Aorta (tissue), 5 donors: ENCODE measurements around the gene HLA-F. TPM values are rescaled to one million over a fixed set of nuclear protein-coding genes. Genes with fewer than 3 reads are reported as not detected.

Experiments used
- ATAC-seq: fragments of 200-7000 bp; cut with Tn5 transposase; one replicate; pipeline ENCODE4 v1.9.1; 2022; ENCODE audit warnings: moderate library complexity; ENCODE audit not compliant: low FRiP score
- DNase-seq, 2 donors: peaks; one replicate each; pipeline ENCODE4 v3.0.0-alpha.2; 2020
- H3K27ac ChIP-seq, 2 donors: one replicate each; pipeline ENCODE4 v1.5.1; 2013; ENCODE audit warnings: low read length in 2 of 2, mild to moderate bottlenecking in 2 of 2, moderate library complexity in 2 of 2, control low read depth in 1 of 2, inconsistent platforms in 1 of 2, low read depth in 1 of 2
- H3K27me3 ChIP-seq, 2 donors: one replicate each; pipeline ENCODE4 v1.6.1; 2013; ENCODE audit warnings: control low read depth in 1 of 2, low read length in 1 of 2, mild to moderate bottlenecking in 1 of 2, moderate library complexity in 1 of 2; ENCODE audit not compliant: insufficient read depth in 2 of 2, control insufficient read depth in 1 of 2
- H3K36me3 ChIP-seq, 2 donors: one replicate each; pipeline ENCODE4 v1.6.1; 2013; ENCODE audit warnings: control low read depth in 1 of 2, low read length in 1 of 2, mild to moderate bottlenecking in 1 of 2; ENCODE audit not compliant: insufficient read depth in 2 of 2, control insufficient read depth in 1 of 2
- H3K4me1 ChIP-seq, 2 donors: one replicate each; pipeline ENCODE4 v1.6.1; 2013; ENCODE audit warnings: low read length in 2 of 2, control low read depth in 1 of 2, mild to moderate bottlenecking in 1 of 2, moderate library complexity in 1 of 2; ENCODE audit not compliant: insufficient read depth in 2 of 2, control insufficient read depth in 1 of 2
- H3K4me3 ChIP-seq, 2 donors: one replicate each; pipeline ENCODE4 v1.5.1; 2013; ENCODE audit warnings: low read length in 2 of 2, control low read depth in 1 of 2, mild to moderate bottlenecking in 1 of 2
- H3K9me3 ChIP-seq: one replicate; pipeline ENCODE4 v1.6.1; 2013; ENCODE audit warnings: mild to moderate bottlenecking, low read length; ENCODE audit not compliant: control insufficient read depth
- WGBS, 2 donors: extraction: QIAGEN DNeasy Blood & Tissue Kit; methylation state at CpG; one replicate each; pipeline ENCODE4 v1.1.7; 2013; 5-methylcytosine and 5-hydroxymethylcytosine counted together
- intact Hi-C, 2 donors: fragments of 100-400 bp; cut with DNase I; formaldehyde crosslinking; loops; one replicate each; pipeline versions ENCODE4 v1.14.2 to v1.15.0; 2022
- polyA plus RNA-seq, 2 donors: library from polyadenylated mRNA; stranded (reverse); fragments of 200-250 nt; gene quantifications; one replicate each; pipeline ENCODE4 v1.2.3, GENCODE V29; 2013
- total RNA-seq, 2 donors: library from RNA; stranded (reverse); fragmentation: NEBNext Ultra II Directional; extraction: Animal tissue kit (Norgen Biotek cat#: 25700); gene quantifications; one replicate each; pipeline ENCODE4 v1.2.1, GENCODE V29; 2021
- donor health status: healthy with polysubstance abuse.
- donor health status: Bipolar disorder and iron deficiency.
- donor health status: DM: no; HTN: no; CAD: no.
- donor health status: DM: no; HTN: no; CAD: no.
- donor health status: DM: yes; HTN: yes; CAD: no.

Gene HLA-F
- total and polyA plus RNA-seq, 4 donors = 34.2 to 153 (median 107) TPM

GRCh38 chr6:29762051-29762450 is 38.8 kb downstream of the HLA-F start:
- intact Hi-C loops = no loop called here
- WGBS, 2 donors = 43 to 45% methylated on average over 4 of the region's 4 CpGs
- Histone ChIP-seq H3K4me3 (no peak overlapping the region), H3K27me3 (no peaks in the 10 kb centered on the region), H3K4me1 (no peaks in the 10 kb centered on the region), H3K9me3 (no peaks in the 10 kb centered on the region), H3K27ac (no peak overlapping the region), H3K36me3 (no peaks in the 10 kb centered on the region)
- ATAC-seq = no peak
- no peak for DNase-seq

GRCh38 chr6:29762781-29763214 is 39.6 kb downstream of the HLA-F start:
- Histone ChIP-seq H3K9me3 (no peaks in the 10 kb centered on the region), H3K27me3 (no peaks in the 10 kb centered on the region), H3K27ac (no peak overlapping the region), H3K36me3 (no peaks in the 10 kb centered on the region), H3K4me3 (no peak overlapping the region), H3K4me1 (no peaks in the 10 kb centered on the region)
- WGBS, 2 donors = 5 to 6% methylated on average over 2 of the region's 2 CpGs
- intact Hi-C loops = no loop called here
- peak; percentile 43 for ATAC-seq
- DNase-seq = no peak

- ATAC-seq (peak; percentile 53), DNase-seq (peak in 1 of 2 donors; percentile 56)
- Histone ChIP-seq H3K36me3 (no peaks in the 10 kb centered on the region), H3K9me3 (no peaks in the 10 kb centered on the region), H3K27me3 (no peaks in the 10 kb centered on the region), H3K4me3 (no peak overlapping the region), H3K4me1 (no peaks in the 10 kb centered on the region), H3K27ac (no peak overlapping the region)
- intact Hi-C loops = no loop called here
- WGBS, 2 donors = 15 to 25% methylated on average over 2 of the region's 2 CpGs
These were observed 40.5 kb downstream of the HLA-F start for GRCh38 chr6:29763491-29764289.

GRCh38 chr6:29764422-29765196 is 41.4 kb downstream of the HLA-F start:
- Histone ChIP-seq H3K4me1 (no peaks in the 10 kb centered on the region), H3K4me3 (no peak overlapping the region), H3K9me3 (no peaks in the 10 kb centered on the region), H3K27ac (no peak overlapping the region), H3K27me3 (no peaks in the 10 kb centered on the region), H3K36me3 (no peaks in the 10 kb centered on the region)
- no peak for ATAC-seq
- 74 to 82% methylated on average over 2 of the region's 2 CpGs for WGBS, 2 donors
- intact Hi-C loops = no loop called here
- DNase-seq = no peak

- DNase-seq (no peak), ATAC-seq (no peak)
- Histone ChIP-seq H3K27me3 (no peaks in the 10 kb centered on the region), H3K4me3 (no peak overlapping the region), H3K9me3 (no peaks in the 10 kb centered on the region), H3K27ac (no peak overlapping the region), H3K36me3 (no peaks in the 10 kb centered on the region), H3K4me1 (no peaks in the 10 kb centered on the region)
- intact Hi-C loops = no loop called here
- WGBS, 2 donors = 67 to 73% methylated on average over 3 of the region's 3 CpGs
These were observed 46.1 kb downstream of the HLA-F start for GRCh38 chr6:29769336-29769735.

GRCh38 chr6:29770306-29770705 is 47.1 kb downstream of the HLA-F start:
- Histone ChIP-seq H3K27me3 (no peaks in the 10 kb centered on the region), H3K9me3 (no peaks in the 10 kb centered on the region), H3K27ac (no peak overlapping the region), H3K4me3 (no peak overlapping the region), H3K36me3 (no peaks in the 10 kb centered on the region), H3K4me1 (no peaks in the 10 kb centered on the region)
- ATAC-seq = no peak
- intact Hi-C loops = no loop called here
- WGBS, 2 donors = 76 to 89% methylated on average over 2 of the region's 2 CpGs
- no peak for DNase-seq

- Histone ChIP-seq H3K4me3 (no peak overlapping the region), H3K9me3 (peaks cover 1% of the 10 kb centered on the region), H3K27ac (no peak overlapping the region), H3K27me3 (no peaks in the 10 kb centered on the region), H3K36me3 (no peaks in the 10 kb centered on the region), H3K4me1 (no peaks in the 10 kb centered on the region)
- ATAC-seq (no peak), DNase-seq (no peak)
- intact Hi-C loops = no loop called here
- 72 to 78% methylated on average over 2 of the region's 2 CpGs for WGBS, 2 donors
These were observed 53.5 kb downstream of the HLA-F start for GRCh38 chr6:29776684-29777083.
